Caco-2 (cell line): Measurements from ENCODE around the gene FOSL2. TPM values are rescaled to one million over a fixed set of nuclear protein-coding genes. Genes with fewer than 3 reads are reported as not detected.

ENCODE experiments used
- BruUV-seq: library from RNA; stranded (reverse); fragments of 400-500 nt; replicated peaks from 2 replicates; lab custom pipeline; 2021; lab: Mats Ljungman, UMichigan
- CTCF ChIA-PET: fragments of 300-600 bp; sonication (Branson Sonifier 250); formaldehyde crosslinking; loops from one replicate; lab custom pipeline; 2022; ENCODE audit warnings: antibody characterized with exemption; lab: Charles Lee
- POLR2A ChIA-PET: fragments of 300-600 bp; sonication (Branson Sonifier 250); formaldehyde crosslinking; loops from one replicate; lab custom pipeline; 2022; ENCODE audit warnings: antibody characterized with exemption; lab: Charles Lee
- DNase-seq, 2 experiments: peaks; one replicate each; pipeline versions ENCODE4 v3.0.0 to v3.0.0-alpha.2; 2020 to 2022
- H3K27me3 ChIP-seq: replicated peaks from 2 replicates; pipeline ENCODE4 v1.6.0; 2011; ENCODE audit warnings: low read length; ENCODE audit not compliant: control insufficient read depth, insufficient read depth
- H3K36me3 ChIP-seq: 2 replicates; pipeline ENCODE4 v1.5.1; 2011; ENCODE audit warnings: low read length; ENCODE audit not compliant: control insufficient read depth, insufficient read depth
- H3K4me1 ChIP-seq: fragments of 250-450 bp; sonication (Bioruptor Pico); 2 replicates; pipeline ENCODE4 v1.5.1; 2020; ENCODE audit warnings: mild to moderate bottlenecking
- H3K4me3 ChIP-seq: 2 replicates; pipeline ENCODE4 v1.5.1; 2011; ENCODE audit warnings: low read depth, mild to moderate bottlenecking, control low read depth, low read length
- H3K9me3 ChIP-seq: fragments of 250-450 bp; sonication (Bioruptor Pico); 2 replicates; pipeline ENCODE4 v1.5.1; 2020; ENCODE audit warnings: mild to moderate bottlenecking, moderate library complexity
- H3K27ac Mint-ChIP-seq: one replicate; pipeline ENCODE4 v1.8.0; 2022; ENCODE audit warnings: mixed read lengths; ENCODE audit not compliant: unreplicated experiment
- H3K27me3 Mint-ChIP-seq: one replicate; pipeline ENCODE4 v1.8.0; 2022; ENCODE audit warnings: mixed read lengths; ENCODE audit not compliant: insufficient read depth, unreplicated experiment
- H3K36me3 Mint-ChIP-seq: one replicate; pipeline ENCODE4 v1.8.0; 2022; ENCODE audit warnings: mild to moderate bottlenecking, mixed read lengths; ENCODE audit not compliant: insufficient read depth, unreplicated experiment
- H3K4me1 Mint-ChIP-seq: one replicate; pipeline ENCODE4 v1.8.0; 2022; ENCODE audit warnings: low read depth, mixed read lengths; ENCODE audit not compliant: unreplicated experiment
- H3K4me3 Mint-ChIP-seq: one replicate; pipeline ENCODE4 v1.8.0; 2022; ENCODE audit warnings: mild to moderate bottlenecking, moderate library complexity, mixed read lengths; ENCODE audit not compliant: unreplicated experiment
- H3K9me3 Mint-ChIP-seq: one replicate; pipeline ENCODE4 v1.8.0; 2022; ENCODE audit warnings: mixed read lengths; ENCODE audit not compliant: unreplicated experiment
- CTCF ChIP-seq, 2 experiments: fragments of 200-600 bp in 1 of 2; IDR thresholded peaks; 1 replicate in 1 of 2; 2 replicates in 1 of 2; pipeline versions ENCODE4 v1.5.1 to v1.8.0; 2011 to 2022; ENCODE audit warnings: antibody characterized with exemption in 1 of 2, control low read depth in 1 of 2, inconsistent platforms in 1 of 2, low read depth in 1 of 2, low read length in 1 of 2, mild to moderate bottlenecking in 1 of 2, moderate library complexity in 1 of 2; ENCODE audit not compliant: insufficient read depth in 1 of 2, severe bottlenecking in 1 of 2, unreplicated experiment in 1 of 2
- intact Hi-C: fragments of 100-400 bp; cut with micrococcal nuclease; formaldehyde crosslinking; loops from one replicate; pipeline ENCODE4 v1.10.0; 2022; ENCODE audit not compliant: unreplicated experiment
- total RNA-seq: library from RNA; stranded (reverse); gene quantifications from 2 replicates; pipeline ENCODE4 v1.2.3, GENCODE V29; 2022

The FOSL2 gene
- total RNA-seq, 1 experiment from 2014 or later: 64.6 TPM

GRCh38 chr2:28414583-28414982, 21.9 kb downstream of the FOSL2 start:
- Histone ChIP-seq H3K9me3 (no peaks in the 10 kb centered on the region), H3K36me3 (peaks cover 11% of the 10 kb centered on the region), H3K27me3 (no peaks in the 10 kb centered on the region), H3K4me3 (no peak overlapping the region), H3K4me1 (peaks cover 12% of the 10 kb centered on the region)
- Mint-ChIP-seq H3K4me3 (no peak overlapping the region), H3K27me3 (no peaks in the 10 kb centered on the region), H3K4me1 (peaks cover 5% of the 10 kb centered on the region), H3K9me3 (no peaks in the 10 kb centered on the region), H3K27ac (no peak overlapping the region), H3K36me3 (peaks cover 93% of the 10 kb centered on the region)
- intact Hi-C loops: no loop called here
- POLR2A ChIA-PET: no interaction called here
- BruUV-seq: TSS peak; percentile 1
- no peak for TF ChIP-seq CTCF (IDR thresholded peaks at IDR 0.05; ENCODE audit: insufficient read depth in 1 of 2, low read depth in 1 of 2, low read length in 1 of 2, severe bottlenecking in 1 of 2, unreplicated experiment in 1 of 2)
- CTCF ChIA-PET: no interaction called here
- DNase-seq: no peak

GRCh38 chr2:28415010-28415409, 22.4 kb downstream of the FOSL2 start:
- intact Hi-C loops: no loop called here
- H3K27me3 ChIP-seq: no peaks in the 10 kb centered on the region
- TF ChIP-seq CTCF (IDR thresholded peaks at IDR 0.05; ENCODE audit: insufficient read depth in 1 of 2, low read depth in 1 of 2, low read length in 1 of 2, severe bottlenecking in 1 of 2, unreplicated experiment in 1 of 2): no peak
- H3K9me3 ChIP-seq: no peaks in the 10 kb centered on the region
- ChIA-PET POLR2A (no interaction called here), CTCF (no interaction called here)
- peaks cover 9% of the 10 kb centered on the region for H3K4me1 Mint-ChIP-seq
- H3K4me1 ChIP-seq: peaks cover 16% of the 10 kb centered on the region
- no TSS peak for BruUV-seq
- peaks cover 93% of the 10 kb centered on the region for H3K36me3 Mint-ChIP-seq
- H3K36me3 ChIP-seq: peaks cover 11% of the 10 kb centered on the region
- no peak for DNase-seq
- no peak overlapping the region for H3K4me3 ChIP-seq
- no peak overlapping the region for H3K4me3 Mint-ChIP-seq
- no peaks in the 10 kb centered on the region for H3K27me3 Mint-ChIP-seq
- H3K9me3 Mint-ChIP-seq: no peaks in the 10 kb centered on the region
- no peak overlapping the region for H3K27ac Mint-ChIP-seq

GRCh38 chr2:28415715-28416114, 23.1 kb downstream of the FOSL2 start:
- Histone ChIP-seq H3K36me3 (peaks cover 13% of the 10 kb centered on the region), H3K9me3 (no peaks in the 10 kb centered on the region), H3K4me1 (peaks cover 23% of the 10 kb centered on the region), H3K4me3 (no peak overlapping the region), H3K27me3 (no peaks in the 10 kb centered on the region)
- ChIA-PET POLR2A (no interaction called here), CTCF (no interaction called here)
- intact Hi-C loops: no loop called here
- TF ChIP-seq CTCF (IDR thresholded peaks at IDR 0.05; ENCODE audit: insufficient read depth in 1 of 2, low read depth in 1 of 2, low read length in 1 of 2, severe bottlenecking in 1 of 2, unreplicated experiment in 1 of 2): no peak
- no peak for DNase-seq
- Mint-ChIP-seq H3K36me3 (peaks cover 93% of the 10 kb centered on the region), H3K4me3 (no peak overlapping the region), H3K9me3 (no peaks in the 10 kb centered on the region), H3K4me1 (peaks cover 9% of the 10 kb centered on the region), H3K27me3 (no peaks in the 10 kb centered on the region), H3K27ac (no peak overlapping the region)
- BruUV-seq: no TSS peak
